H9 (cell line): Measurements from ENCODE around the gene APOA1. TPM values are rescaled to one million over a fixed set of nuclear protein-coding genes. Genes with fewer than 3 reads are reported as not detected.

ENCODE experiments used
- DNase-seq: peaks from one replicate; pipeline ENCODE4 v3.0.0-alpha.2; 2017
- H2AFZ ChIP-seq: one replicate; pipeline ENCODE4 v1.6.1; 2013; ENCODE audit warnings: mild to moderate bottlenecking, low read length, control low read depth, moderate library complexity
- H2AK5ac ChIP-seq: 2 replicates; pipeline ENCODE4 v1.6.1; 2013; ENCODE audit warnings: low read length, control low read depth, mixed read lengths; ENCODE audit not compliant: insufficient read length
- H2BK120ac ChIP-seq: one replicate; pipeline ENCODE4 v1.6.1; 2013; ENCODE audit warnings: low read depth, mild to moderate bottlenecking, low read length, control low read depth, inconsistent platforms; ENCODE audit not compliant: poor library complexity, severe bottlenecking
- H2BK12ac ChIP-seq: 2 replicates; pipeline ENCODE4 v1.6.1; 2013; ENCODE audit warnings: low read length, control low read depth, mixed read lengths, low read depth; ENCODE audit not compliant: insufficient read length
- H2BK15ac ChIP-seq: 2 replicates; pipeline ENCODE4 v1.6.1; 2013; ENCODE audit warnings: low read depth, low read length, control low read depth
- H2BK20ac ChIP-seq: one replicate; pipeline ENCODE4 v1.6.1; 2013; ENCODE audit warnings: low read depth, mild to moderate bottlenecking, low read length, control low read depth, inconsistent platforms; ENCODE audit not compliant: poor library complexity, severe bottlenecking
- H2BK5ac ChIP-seq: 2 replicates; pipeline ENCODE4 v1.6.1; 2013; ENCODE audit warnings: low read length, control low read depth, mixed read lengths; ENCODE audit not compliant: insufficient read length
- H3K14ac ChIP-seq: 2 replicates; pipeline ENCODE4 v1.6.1; 2013; ENCODE audit warnings: low read length, control low read depth; ENCODE audit not compliant: insufficient read depth
- H3K18ac ChIP-seq: 2 replicates; pipeline ENCODE4 v1.6.1; 2013; ENCODE audit warnings: low read depth, mild to moderate bottlenecking, mixed read lengths, low read length, control low read depth; ENCODE audit not compliant: insufficient read length
- H3K23ac ChIP-seq: 2 replicates; pipeline ENCODE4 v1.6.1; 2013; ENCODE audit warnings: low read length, control low read depth, mixed read lengths, low read depth; ENCODE audit not compliant: insufficient read length
- H3K23me2 ChIP-seq: 2 replicates; pipeline ENCODE4 v1.6.1; 2013; ENCODE audit warnings: low read depth, mild to moderate bottlenecking, mixed read lengths, low read length, control low read depth; ENCODE audit not compliant: insufficient read length, poor library complexity, severe bottlenecking
- H3K27ac ChIP-seq: 2 replicates; pipeline ENCODE4 v1.5.1; 2013; ENCODE audit warnings: low read length, control low read depth, mixed read lengths, low read depth; ENCODE audit not compliant: insufficient read length
- H3K27me3 ChIP-seq: 2 replicates; pipeline ENCODE4 v1.6.1; 2013; ENCODE audit warnings: low read length, control low read depth, inconsistent platforms; ENCODE audit not compliant: insufficient read depth
- H3K4ac ChIP-seq: 2 replicates; pipeline ENCODE4 v1.6.1; 2013; ENCODE audit warnings: low read depth, mild to moderate bottlenecking, control low read depth, inconsistent platforms, low read length, moderate library complexity
- H3K4me1 ChIP-seq: 2 replicates; pipeline ENCODE4 v1.6.1; 2013; ENCODE audit warnings: low read length, control low read depth, inconsistent platforms; ENCODE audit not compliant: insufficient read depth
- H3K4me2 ChIP-seq: 2 replicates; pipeline ENCODE4 v1.6.1; 2013; ENCODE audit warnings: low read length, control low read depth, mixed read lengths; ENCODE audit not compliant: insufficient read length, insufficient read depth
- H3K56ac ChIP-seq: 2 replicates; pipeline ENCODE4 v1.6.1; 2013; ENCODE audit warnings: low read depth, mild to moderate bottlenecking, mixed read lengths, low read length, control low read depth; ENCODE audit not compliant: insufficient read length
- H3K79me1 ChIP-seq: 2 replicates; pipeline ENCODE4 v1.6.1; 2013; ENCODE audit warnings: low read depth, mild to moderate bottlenecking, moderate library complexity, low read length, control low read depth, inconsistent platforms; ENCODE audit not compliant: insufficient read depth, poor library complexity, severe bottlenecking
- H3K79me2 ChIP-seq: 2 replicates; pipeline ENCODE4 v1.6.1; 2013; ENCODE audit warnings: low read length, control low read depth, inconsistent platforms; ENCODE audit not compliant: insufficient read depth
- H3K9ac ChIP-seq: 2 replicates; pipeline ENCODE4 v1.6.1; 2013; ENCODE audit warnings: low read length, control low read depth, mixed read lengths; ENCODE audit not compliant: insufficient read length; ENCODE audit errors: extremely low read depth
- H3K9me3 ChIP-seq: one replicate; pipeline ENCODE4 v1.6.1; 2013; ENCODE audit warnings: low read depth, low read length, inconsistent platforms; ENCODE audit not compliant: control insufficient read depth
- H3T11ph ChIP-seq: one replicate; pipeline ENCODE4 v1.6.1; 2013; ENCODE audit warnings: mild to moderate bottlenecking, low read length, control low read depth, inconsistent platforms
- H4K20me1 ChIP-seq: one replicate; pipeline ENCODE4 v1.6.1; 2013; ENCODE audit not compliant: control insufficient read depth, insufficient read length, insufficient read depth
- H4K5ac ChIP-seq: 2 replicates; pipeline ENCODE4 v1.6.1; 2013; ENCODE audit warnings: low read depth, mild to moderate bottlenecking, mixed read lengths, low read length, control low read depth; ENCODE audit not compliant: insufficient read length
- H4K8ac ChIP-seq: replicated peaks from 2 replicates; pipeline ENCODE4 v1.6.1; 2013; ENCODE audit warnings: low read length, control low read depth, mixed read lengths, low read depth; ENCODE audit not compliant: insufficient read length
- H4K91ac ChIP-seq: 2 replicates; pipeline ENCODE4 v1.6.1; 2013; ENCODE audit warnings: low read depth, mild to moderate bottlenecking, moderate library complexity, mixed read lengths, low read length, control low read depth; ENCODE audit not compliant: insufficient read length
- H3K27ac Mint-ChIP-seq, 3 experiments: 2 replicates in 2 of 3; 3 replicates in 1 of 3; pipeline ENCODE4 v1.8.0; 2020 to 2021; ENCODE audit warnings: mixed read lengths in 3 of 3, mild to moderate bottlenecking in 1 of 3, moderate library complexity in 1 of 3
- H3K27me3 Mint-ChIP-seq: 2 replicates; pipeline ENCODE4 v1.8.0; 2021; ENCODE audit warnings: low read depth, mild to moderate bottlenecking, moderate library complexity, mixed read lengths
- H3K36me3 Mint-ChIP-seq, 3 experiments: 2 replicates in 2 of 3; 3 replicates in 1 of 3; pipeline ENCODE4 v1.8.0; 2020 to 2021; ENCODE audit warnings: low read depth in 3 of 3, mixed read lengths in 3 of 3; ENCODE audit not compliant: insufficient read depth in 1 of 3
- H3K4me1 Mint-ChIP-seq, 2 experiments: 2 replicates each; pipeline ENCODE4 v1.8.0; 2020; ENCODE audit warnings: mixed read lengths in 2 of 2
- H3K4me3 Mint-ChIP-seq, 2 experiments: 2 replicates in 1 of 2; 3 replicates in 1 of 2; pipeline ENCODE4 v1.8.0; 2020 to 2021; ENCODE audit warnings: mild to moderate bottlenecking in 2 of 2, mixed read lengths in 2 of 2, moderate library complexity in 1 of 2
- H3K9me3 Mint-ChIP-seq, 2 experiments: 2 replicates in 1 of 2; 3 replicates in 1 of 2; pipeline ENCODE4 v1.8.0; 2020; ENCODE audit warnings: mild to moderate bottlenecking in 2 of 2, mixed read lengths in 2 of 2, moderate library complexity in 1 of 2
- WGBS: extraction: QIAGEN DNeasy Blood & Tissue Kit; methylation state at CpG from one replicate; pipeline ENCODE4 v1.1.7; 2013; ENCODE audit warnings: missing lambda C conversion rate, low lambda C conversion rate, mixed read lengths; ENCODE audit not compliant: insufficient read length; ENCODE audit errors: extremely low coverage; 5-methylcytosine and 5-hydroxymethylcytosine counted together
- total RNA-seq: library from RNA; stranded (reverse); gene quantifications from 2 replicates; pipeline ENCODE4 v1.2.1, GENCODE V29; 2021
- TF ChIP-seq, protein P1 (sequence below): fragments of 200-600 bp; sonication (generic); conservative IDR thresholded peaks from 3 replicates; pipeline ENCODE4 v1.8.0; 2021; ENCODE audit warnings: antibody characterized with exemption, mild to moderate bottlenecking

APOA1 gene
- total RNA-seq, 1 experiment from 2014 or later, result 0.68 TPM

DNA sequence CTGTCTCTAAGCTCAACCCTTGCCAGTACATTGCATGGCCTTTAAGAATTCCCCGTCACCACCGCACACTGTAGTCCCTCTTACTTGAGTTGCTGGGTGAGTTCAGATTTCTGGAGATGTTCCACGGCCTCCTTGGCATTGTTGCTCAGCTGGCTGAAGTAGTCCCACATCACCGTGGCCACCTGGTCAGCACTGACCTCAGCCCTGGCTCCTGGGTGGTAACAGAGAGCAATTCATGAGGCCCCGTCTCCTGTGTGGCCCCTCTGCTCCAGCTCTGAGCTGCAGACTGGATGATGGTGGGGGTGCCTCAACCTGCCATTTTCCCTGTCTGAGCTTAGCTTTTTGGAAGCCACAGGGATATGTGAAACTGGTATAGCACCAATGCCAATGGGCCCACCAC, 14.8 kb downstream of the APOA1 start:
- Histone ChIP-seq H2BK20ac (no peak overlapping the region), H3K27me3 (no peaks in the 10 kb centered on the region), H4K91ac (no peak overlapping the region), H3K27ac (no peak overlapping the region), H3K9ac (no peak overlapping the region), H3K56ac (no peak overlapping the region), H3K79me2 (no peaks in the 10 kb centered on the region), H2BK15ac (no peak overlapping the region), H2BK120ac (no peak overlapping the region), H3K79me1 (no peaks in the 10 kb centered on the region), H3K4ac (no peak overlapping the region), H2BK5ac (no peak overlapping the region), H4K8ac (no peak overlapping the region), H3K9me3 (no peaks in the 10 kb centered on the region), H3K14ac (no peak overlapping the region), H2BK12ac (no peak overlapping the region), H3T11ph (no peak overlapping the region), H4K5ac (no peak overlapping the region), H2AK5ac (no peak overlapping the region), H3K23ac (no peak overlapping the region), H2AFZ (no peak overlapping the region), H3K4me2 (no peak overlapping the region), H4K20me1 (no peaks in the 10 kb centered on the region), H3K4me1 (no peaks in the 10 kb centered on the region; the same call in 1 of the 2 replicates), H3K18ac (no peak overlapping the region), H3K23me2 (no peaks in the 10 kb centered on the region)
- TF ChIP-seq, protein P1, sequence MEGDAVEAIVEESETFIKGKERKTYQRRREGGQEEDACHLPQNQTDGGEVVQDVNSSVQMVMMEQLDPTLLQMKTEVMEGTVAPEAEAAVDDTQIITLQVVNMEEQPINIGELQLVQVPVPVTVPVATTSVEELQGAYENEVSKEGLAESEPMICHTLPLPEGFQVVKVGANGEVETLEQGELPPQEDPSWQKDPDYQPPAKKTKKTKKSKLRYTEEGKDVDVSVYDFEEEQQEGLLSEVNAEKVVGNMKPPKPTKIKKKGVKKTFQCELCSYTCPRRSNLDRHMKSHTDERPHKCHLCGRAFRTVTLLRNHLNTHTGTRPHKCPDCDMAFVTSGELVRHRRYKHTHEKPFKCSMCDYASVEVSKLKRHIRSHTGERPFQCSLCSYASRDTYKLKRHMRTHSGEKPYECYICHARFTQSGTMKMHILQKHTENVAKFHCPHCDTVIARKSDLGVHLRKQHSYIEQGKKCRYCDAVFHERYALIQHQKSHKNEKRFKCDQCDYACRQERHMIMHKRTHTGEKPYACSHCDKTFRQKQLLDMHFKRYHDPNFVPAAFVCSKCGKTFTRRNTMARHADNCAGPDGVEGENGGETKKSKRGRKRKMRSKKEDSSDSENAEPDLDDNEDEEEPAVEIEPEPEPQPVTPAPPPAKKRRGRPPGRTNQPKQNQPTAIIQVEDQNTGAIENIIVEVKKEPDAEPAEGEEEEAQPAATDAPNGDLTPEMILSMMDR, result no peak
- H3K4me1 Mint-ChIP-seq, result peaks cover 5 to 6% of the 10 kb centered on the region in 2 experiments
- no peak for DNase-seq
- no peaks in the 10 kb centered on the region for H3K36me3 Mint-ChIP-seq
- no CpG with 5 or more reads among the region's 5 CpGs for WGBS
- H3K9me3 Mint-ChIP-seq, result no peaks in the 10 kb centered on the region
- no peak overlapping the region for H3K4me3 Mint-ChIP-seq
- H3K27ac Mint-ChIP-seq, result no peak overlapping the region
- H3K27me3 Mint-ChIP-seq, result peaks cover 9% of the 10 kb centered on the region
